ENCODE data around the gene MAFG.

The MAFG gene

GRCh38 chr17:81952792-81953228 lies 25.3 kb upstream of the MAFG start:
- no peak for DNase-seq (ENCODE audit: low spot score)
- TF ChIP-seq, protein P1, sequence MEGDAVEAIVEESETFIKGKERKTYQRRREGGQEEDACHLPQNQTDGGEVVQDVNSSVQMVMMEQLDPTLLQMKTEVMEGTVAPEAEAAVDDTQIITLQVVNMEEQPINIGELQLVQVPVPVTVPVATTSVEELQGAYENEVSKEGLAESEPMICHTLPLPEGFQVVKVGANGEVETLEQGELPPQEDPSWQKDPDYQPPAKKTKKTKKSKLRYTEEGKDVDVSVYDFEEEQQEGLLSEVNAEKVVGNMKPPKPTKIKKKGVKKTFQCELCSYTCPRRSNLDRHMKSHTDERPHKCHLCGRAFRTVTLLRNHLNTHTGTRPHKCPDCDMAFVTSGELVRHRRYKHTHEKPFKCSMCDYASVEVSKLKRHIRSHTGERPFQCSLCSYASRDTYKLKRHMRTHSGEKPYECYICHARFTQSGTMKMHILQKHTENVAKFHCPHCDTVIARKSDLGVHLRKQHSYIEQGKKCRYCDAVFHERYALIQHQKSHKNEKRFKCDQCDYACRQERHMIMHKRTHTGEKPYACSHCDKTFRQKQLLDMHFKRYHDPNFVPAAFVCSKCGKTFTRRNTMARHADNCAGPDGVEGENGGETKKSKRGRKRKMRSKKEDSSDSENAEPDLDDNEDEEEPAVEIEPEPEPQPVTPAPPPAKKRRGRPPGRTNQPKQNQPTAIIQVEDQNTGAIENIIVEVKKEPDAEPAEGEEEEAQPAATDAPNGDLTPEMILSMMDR (IDR thresholded peaks at IDR 0.05) = no peak

DNA sequence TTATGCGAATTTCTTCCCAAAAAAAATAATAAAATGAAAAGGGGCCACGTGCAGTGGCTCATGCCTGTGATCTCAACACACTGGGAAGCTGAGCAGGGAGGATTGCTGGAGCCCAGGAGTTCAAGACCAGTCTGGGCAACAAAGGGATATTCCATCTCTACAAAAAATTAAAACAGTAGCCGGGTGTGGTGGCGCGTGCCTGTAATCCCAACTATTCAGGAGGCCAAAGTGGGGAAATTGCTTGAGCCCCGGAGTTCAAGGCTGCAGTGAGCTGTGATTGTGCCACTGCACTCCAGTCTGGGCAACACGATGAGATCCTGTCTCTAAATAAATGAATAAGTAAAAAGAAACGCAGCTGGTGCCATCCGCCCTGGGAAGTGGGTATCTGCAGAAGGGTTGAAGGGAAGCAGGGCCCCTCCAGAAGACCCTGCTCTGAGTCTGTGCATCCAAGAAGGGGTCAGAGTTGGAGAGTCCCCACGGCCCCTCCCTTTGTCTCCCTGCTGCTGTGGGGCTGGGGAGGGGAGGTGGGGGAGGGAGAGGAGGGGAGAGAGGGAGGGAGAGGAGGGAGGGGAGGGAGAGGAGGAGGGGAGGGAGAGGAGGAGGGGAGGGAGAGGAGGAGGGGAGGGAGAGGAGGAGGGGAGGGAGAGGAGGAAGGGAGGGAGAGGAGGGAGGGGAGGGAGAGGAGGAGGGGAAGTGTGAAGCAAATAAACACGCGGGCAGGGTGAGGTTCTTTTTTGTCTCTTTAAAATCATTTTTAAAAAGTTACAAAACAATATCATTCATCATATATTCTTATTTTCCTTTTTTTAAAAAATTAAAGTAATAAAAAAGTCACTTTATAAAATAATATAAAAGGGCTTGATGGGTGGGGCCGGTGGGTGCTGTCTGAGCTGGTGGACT lies 24.5 kb upstream of the MAFG start:
- DNase-seq (ENCODE audit: low spot score) = no peak

More at GRCh38 chr17:81952792-81953228, 25.3 kb upstream of the MAFG start:
- no peak overlapping the region for H3K27ac ChIP-seq
- H3K4me3 ChIP-seq = no peak overlapping the region

GRCh38 chr17:81950501-81950900 lies 23.0 kb upstream of the MAFG start:
- TF ChIP-seq, protein P1 (IDR thresholded peaks at IDR 0.05) = no peak
- DNase-seq (ENCODE audit: low spot score) = no peak
- Histone ChIP-seq H3K4me3 (no peak overlapping the region), H3K27ac (no peak overlapping the region)

More for the DNA sequence above, 24.5 kb upstream of the MAFG start:
- no peak overlapping the region for H3K4me3 ChIP-seq
- TF ChIP-seq, protein P1 (IDR thresholded peaks at IDR 0.05) = no peak
- H3K27ac ChIP-seq = no peak overlapping the region

- TF ChIP-seq, protein P1 (IDR thresholded peaks at IDR 0.05) = no peak
- Histone ChIP-seq H3K27ac (no peak overlapping the region), H3K4me3 (no peak overlapping the region)
- DNase-seq (ENCODE audit: low spot score) = no peak
Measured at GRCh38 chr17:81948635-81949378, 21.3 kb upstream of the MAFG start.

GRCh38 chr17:81947189-81947588 lies 19.7 kb upstream of the MAFG start, which contains the start of gene MYADML2:
Gene MYADML2, minus strand, starts transcription at chr17:81947233. Its CDS starts 5,492 bp downstream, at chr17:81941741.
- no peak for DNase-seq (ENCODE audit: low spot score)
- TF ChIP-seq, protein P1 (IDR thresholded peaks at IDR 0.05) = no peak

DNA sequence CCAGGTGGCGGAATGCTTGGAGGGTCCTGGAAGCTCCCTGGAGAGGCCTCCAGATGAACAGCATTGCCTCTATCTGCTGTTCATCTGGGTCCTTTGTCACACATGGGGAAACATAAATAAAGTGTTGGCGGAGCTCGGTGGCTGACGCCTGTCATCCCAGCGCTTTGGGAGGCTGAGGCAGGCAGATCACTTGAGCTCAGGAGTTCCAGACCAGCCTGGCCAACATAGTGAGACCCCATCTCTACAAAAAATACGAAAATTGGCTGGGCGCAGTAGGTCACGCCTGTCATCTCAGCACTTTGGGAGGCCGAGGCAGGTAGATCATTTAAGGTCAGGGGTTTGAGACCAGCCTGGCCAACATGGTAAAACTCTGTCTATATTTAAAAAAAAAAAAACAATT lies 17.3 kb upstream of the MAFG start:
- H3K4me3 ChIP-seq = no peak overlapping the region
- TF ChIP-seq, protein P1 (IDR thresholded peaks at IDR 0.05) = no peak
- no peak for DNase-seq (ENCODE audit: low spot score)
- H3K27ac ChIP-seq = no peak overlapping the region

More at GRCh38 chr17:81947189-81947588, 19.7 kb upstream of the MAFG start, which contains the start of gene MYADML2:
- no peak within 1 kb of the TSS for H3K27ac ChIP-seq
- H3K4me3 ChIP-seq = no peak within 1 kb of the TSS
